ENCODE data around the gene MRTFA. TPM values are rescaled to one million over a fixed set of nuclear protein-coding genes. Genes with fewer than 3 reads are reported as not detected.

MRTFA gene
- total and polyA plus RNA-seq, 2 of the 13 experiments (the other 11 are each of a cell fraction or from before 2014, with no cell fraction given): 2.4 to 8.2 TPM

- TF ChIP-seq ZNF576 (CRISPR knock-in tag; IDR thresholded peaks at IDR 0.05): no peak
- 0 out of 2 replicates have a peak, but pooled peaks have one; percentile 3 for TF ChIP-seq FOXC1 (CRISPR knock-in tag; IDR thresholded peaks at IDR 0.05; ENCODE audit: borderline replicate concordance)
- TF ChIP-seq PRDM10 (CRISPR knock-in tag; IDR thresholded peaks at IDR 0.05; ENCODE audit: low read depth): no peak
- TF ChIP-seq ZBTB38 (CRISPR knock-in tag; IDR thresholded peaks at IDR 0.05): 0 out of 2 replicates have a peak, but pooled peaks have one; percentile 9
- no peak for TF ChIP-seq ZNF18 (CRISPR knock-in tag; IDR thresholded peaks at IDR 0.05; ENCODE audit: insufficient replicate concordance)
- TF ChIP-seq KDM5A (IDR thresholded peaks at IDR 0.05; ENCODE audit: borderline replicate concordance, low read length): peak; percentile 23; the same call in 1 of the 2 replicates
- peak; percentile 61; the same call in 1 of the 2 replicates for TF ChIP-seq EED (CRISPR knock-in tag; IDR thresholded peaks at IDR 0.05)
- 0 out of 2 replicates have a peak, but pooled peaks have one; percentile 8 for TF ChIP-seq ZNF292 (CRISPR knock-in tag; IDR thresholded peaks at IDR 0.05; ENCODE audit: borderline replicate concordance, low read depth)
- TF ChIP-seq KAT7 (CRISPR knock-in tag; IDR thresholded peaks at IDR 0.05; ENCODE audit: borderline replicate concordance): 0 out of 2 replicates have a peak, but pooled peaks have one; percentile 24
- no peak for TF ChIP-seq ZNF704 (CRISPR knock-in tag; IDR thresholded peaks at IDR 0.05; ENCODE audit: borderline replicate concordance)
- peak; percentile 10 for TF ChIP-seq RBM39 (IDR thresholded peaks at IDR 0.05; ENCODE audit: low read depth, low read length, poor library complexity, severe bottlenecking)
- TF ChIP-seq RAD21 (CRISPR knock-in tag; IDR thresholded peaks at IDR 0.05): no peak
- TF ChIP-seq CAMTA2 (CRISPR knock-in tag; IDR thresholded peaks at IDR 0.05; ENCODE audit: borderline replicate concordance): no peak
- no peak for TF ChIP-seq NFE2L2 (IDR thresholded peaks at IDR 0.05; ENCODE audit: low read length)
- TF ChIP-seq HOXA7 (CRISPR knock-in tag; IDR thresholded peaks at IDR 0.05): no peak
- no peak for TF ChIP-seq ONECUT2 (CRISPR knock-in tag; IDR thresholded peaks at IDR 0.05)
These were observed 559 bp downstream of the MRTFA start (continued) for GRCh38 chr22:40635940-40636379.

Measured in HepG2 (cell line).